GM12878 (cell line): ENCODE results near the gene PRKCB. TPM values are rescaled to one million over a fixed set of nuclear protein-coding genes. Genes with fewer than 3 reads are reported as not detected.

Source experiments
- BRCA1 ChIP-seq: IDR thresholded peaks from 2 replicates; pipeline ENCODE4 v1.6.1; 2011; ENCODE audit warnings: low read depth, low read length, improper control_type of control experiment
- ESRRA ChIP-seq: IDR thresholded peaks from 2 replicates; pipeline ENCODE4 v1.6.1; 2012; ENCODE audit warnings: mild to moderate bottlenecking, low read length, improper control_type of control experiment
- HCFC1 ChIP-seq: fragments of 150-350 bp; IDR thresholded peaks from 2 replicates; pipeline ENCODE4 v1.6.1; 2014; ENCODE audit warnings: low read length
- HDAC2 ChIP-seq: fragments of 200-600 bp; sonication (generic); IDR thresholded peaks from 2 replicates; pipeline ENCODE4 v1.6.1; 2017
- MTA2 ChIP-seq: fragments of 450-650 bp; IDR thresholded peaks from 2 replicates; pipeline ENCODE4 v1.6.1; 2016; ENCODE audit warnings: low read depth, mild to moderate bottlenecking, moderate library complexity
- MXI1 ChIP-seq: fragments of 150-350 bp; IDR thresholded peaks from 2 replicates; pipeline ENCODE4 v1.6.1; 2011; ENCODE audit warnings: low read depth, mild to moderate bottlenecking, inconsistent platforms, low read length, improper control_type of control experiment
- NRF1 ChIP-seq: conservative IDR thresholded peaks from 2 replicates; pipeline ENCODE4 v1.6.1; 2011; ENCODE audit warnings: mild to moderate bottlenecking, low read depth, low read length, improper control_type of control experiment
- SKIL ChIP-seq: fragments of 450-650 bp; IDR thresholded peaks from 2 replicates; pipeline ENCODE4 v1.6.1; 2017; ENCODE audit warnings: mild to moderate bottlenecking, low read depth, inconsistent platforms; ENCODE audit not compliant: poor library complexity, severe bottlenecking
- SMAD1 ChIP-seq: fragments of 450-650 bp; IDR thresholded peaks from 2 replicates; pipeline ENCODE4 v1.6.1; 2018; ENCODE audit warnings: mild to moderate bottlenecking, low read depth; ENCODE audit not compliant: partially characterized antibody
- SREBF2 ChIP-seq: IDR thresholded peaks from 2 replicates; pipeline ENCODE4 v1.6.1; 2012; ENCODE audit warnings: mild to moderate bottlenecking, low read length
- TBL1XR1 ChIP-seq: IDR thresholded peaks from 2 replicates; pipeline ENCODE4 v1.6.1; 2012; ENCODE audit warnings: low read depth, low read length, improper control_type of control experiment
- ZBTB11 ChIP-seq: fragments of 450-650 bp; formaldehyde crosslinking; IDR thresholded peaks from 2 replicates; pipeline ENCODE4 v1.5.0; 2022; ENCODE audit warnings: mild to moderate bottlenecking, missing genetic modification characterization
- polyA plus RNA-seq, 11 experiments: library from polyadenylated mRNA; depleted of rRNA in 4 of 11; unstranded in 6 of 11; stranded (reverse) in 5 of 11; fragments of >200 nt; fragmentation: Nextera tagmentation in 4 of 11; fragmentation: Illumina TruSeq in 1 of 11; extraction: Ambion mirVana in 4 of 11; extraction: Trizol in 1 of 11; gene quantifications; 1 replicate in 1 of 11; 2 replicates in 10 of 11; pipeline versions ENCODE4 v1.2.1 to v1.2.3, GENCODE V29; 2011 to 2016; ENCODE audit warnings: inconsistent platforms in 2 of 11, missing spikeins in 2 of 11, low read depth in 1 of 11
- total RNA-seq, 4 experiments: library from RNA; depleted of rRNA in 3 of 4; stranded (reverse); fragments of >200 nt in 3 of 4; fragmentation: Illumina TruSeq in 1 of 4; extraction: Trizol in 1 of 4; gene quantifications; 2 replicates each; pipeline versions ENCODE4 v1.2.1 to v1.2.3, GENCODE V29; 2013 to 2021
- TF ChIP-seq, protein P1 (sequence below): fragments of 450-650 bp; IDR thresholded peaks from 2 replicates; pipeline ENCODE4 v1.6.1; 2017; ENCODE audit warnings: mild to moderate bottlenecking, moderate library complexity
- TF ChIP-seq, protein P2 (sequence below): fragments of 450-650 bp; IDR thresholded peaks from 2 replicates; pipeline ENCODE4 v1.6.1; 2017; ENCODE audit warnings: low read depth, mild to moderate bottlenecking, moderate library complexity
- TF ChIP-seq, protein P3 (sequence below): fragments of 450-650 bp; IDR thresholded peaks from 2 replicates; pipeline ENCODE4 v1.6.1; 2016; ENCODE audit warnings: mild to moderate bottlenecking
- TF ChIP-seq, protein P4 (sequence below): fragments of 450-650 bp; IDR thresholded peaks from 2 replicates; pipeline ENCODE4 v1.6.1; 2017; ENCODE audit warnings: borderline replicate concordance

Gene PRKCB
- total and polyA plus RNA-seq, 10 of the 15 experiments (the other 5 are each of a cell fraction or from before 2014, with no cell fraction given) = 21.4 to 158 (median 97.3) TPM

GRCh38 chr16:23842137-23842600 is 6.4 kb downstream of the PRKCB start (continued):
- TF ChIP-seq SKIL (peak; percentile 95), MXI1 (0 out of 2 replicates have a peak, but pooled peaks have one; percentile 57), HDAC2 (no peak), MTA2 (peak; percentile 98), HCFC1 (no peak), TBL1XR1 (peak; percentile 91), ZBTB11 (no peak), NRF1 (no peak), BRCA1 (no peak), ESRRA (peak; percentile 96; the same call in 1 of the 2 replicates), SREBF2 (no peak), SMAD1 (peak; percentile 65)
- TF ChIP-seq, protein P1, sequence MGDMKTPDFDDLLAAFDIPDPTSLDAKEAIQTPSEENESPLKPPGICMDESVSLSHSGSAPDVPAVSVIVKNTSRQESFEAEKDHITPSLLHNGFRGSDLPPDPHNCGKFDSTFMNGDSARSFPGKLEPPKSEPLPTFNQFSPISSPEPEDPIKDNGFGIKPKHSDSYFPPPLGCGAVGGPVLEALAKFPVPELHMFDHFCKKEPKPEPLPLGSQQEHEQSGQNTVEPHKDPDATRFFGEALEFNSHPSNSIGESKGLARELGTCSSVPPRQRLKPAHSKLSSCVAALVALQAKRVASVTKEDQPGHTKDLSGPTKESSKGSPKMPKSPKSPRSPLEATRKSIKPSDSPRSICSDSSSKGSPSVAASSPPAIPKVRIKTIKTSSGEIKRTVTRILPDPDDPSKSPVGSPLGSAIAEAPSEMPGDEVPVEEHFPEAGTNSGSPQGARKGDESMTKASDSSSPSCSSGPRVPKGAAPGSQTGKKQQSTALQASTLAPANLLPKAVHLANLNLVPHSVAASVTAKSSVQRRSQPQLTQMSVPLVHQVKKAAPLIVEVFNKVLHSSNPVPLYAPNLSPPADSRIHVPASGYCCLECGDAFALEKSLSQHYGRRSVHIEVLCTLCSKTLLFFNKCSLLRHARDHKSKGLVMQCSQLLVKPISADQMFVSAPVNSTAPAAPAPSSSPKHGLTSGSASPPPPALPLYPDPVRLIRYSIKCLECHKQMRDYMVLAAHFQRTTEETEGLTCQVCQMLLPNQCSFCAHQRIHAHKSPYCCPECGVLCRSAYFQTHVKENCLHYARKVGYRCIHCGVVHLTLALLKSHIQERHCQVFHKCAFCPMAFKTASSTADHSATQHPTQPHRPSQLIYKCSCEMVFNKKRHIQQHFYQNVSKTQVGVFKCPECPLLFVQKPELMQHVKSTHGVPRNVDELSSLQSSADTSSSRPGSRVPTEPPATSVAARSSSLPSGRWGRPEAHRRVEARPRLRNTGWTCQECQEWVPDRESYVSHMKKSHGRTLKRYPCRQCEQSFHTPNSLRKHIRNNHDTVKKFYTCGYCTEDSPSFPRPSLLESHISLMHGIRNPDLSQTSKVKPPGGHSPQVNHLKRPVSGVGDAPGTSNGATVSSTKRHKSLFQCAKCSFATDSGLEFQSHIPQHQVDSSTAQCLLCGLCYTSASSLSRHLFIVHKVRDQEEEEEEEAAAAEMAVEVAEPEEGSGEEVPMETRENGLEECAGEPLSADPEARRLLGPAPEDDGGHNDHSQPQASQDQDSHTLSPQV = no peak
- TF ChIP-seq, protein P2, sequence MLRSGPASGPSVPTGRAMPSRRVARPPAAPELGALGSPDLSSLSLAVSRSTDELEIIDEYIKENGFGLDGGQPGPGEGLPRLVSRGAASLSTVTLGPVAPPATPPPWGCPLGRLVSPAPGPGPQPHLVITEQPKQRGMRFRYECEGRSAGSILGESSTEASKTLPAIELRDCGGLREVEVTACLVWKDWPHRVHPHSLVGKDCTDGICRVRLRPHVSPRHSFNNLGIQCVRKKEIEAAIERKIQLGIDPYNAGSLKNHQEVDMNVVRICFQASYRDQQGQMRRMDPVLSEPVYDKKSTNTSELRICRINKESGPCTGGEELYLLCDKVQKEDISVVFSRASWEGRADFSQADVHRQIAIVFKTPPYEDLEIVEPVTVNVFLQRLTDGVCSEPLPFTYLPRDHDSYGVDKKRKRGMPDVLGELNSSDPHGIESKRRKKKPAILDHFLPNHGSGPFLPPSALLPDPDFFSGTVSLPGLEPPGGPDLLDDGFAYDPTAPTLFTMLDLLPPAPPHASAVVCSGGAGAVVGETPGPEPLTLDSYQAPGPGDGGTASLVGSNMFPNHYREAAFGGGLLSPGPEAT = peak; percentile 71; the same call in 1 of the 2 replicates
- TF ChIP-seq, protein P3, sequence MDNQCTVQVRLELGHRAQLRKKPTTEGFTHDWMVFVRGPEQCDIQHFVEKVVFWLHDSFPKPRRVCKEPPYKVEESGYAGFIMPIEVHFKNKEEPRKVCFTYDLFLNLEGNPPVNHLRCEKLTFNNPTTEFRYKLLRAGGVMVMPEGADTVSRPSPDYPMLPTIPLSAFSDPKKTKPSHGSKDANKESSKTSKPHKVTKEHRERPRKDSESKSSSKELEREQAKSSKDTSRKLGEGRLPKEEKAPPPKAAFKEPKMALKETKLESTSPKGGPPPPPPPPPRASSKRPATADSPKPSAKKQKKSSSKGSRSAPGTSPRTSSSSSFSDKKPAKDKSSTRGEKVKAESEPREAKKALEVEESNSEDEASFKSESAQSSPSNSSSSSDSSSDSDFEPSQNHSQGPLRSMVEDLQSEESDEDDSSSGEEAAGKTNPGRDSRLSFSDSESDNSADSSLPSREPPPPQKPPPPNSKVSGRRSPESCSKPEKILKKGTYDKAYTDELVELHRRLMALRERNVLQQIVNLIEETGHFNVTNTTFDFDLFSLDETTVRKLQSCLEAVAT = peak; percentile 78
- TF ChIP-seq, protein P4, sequence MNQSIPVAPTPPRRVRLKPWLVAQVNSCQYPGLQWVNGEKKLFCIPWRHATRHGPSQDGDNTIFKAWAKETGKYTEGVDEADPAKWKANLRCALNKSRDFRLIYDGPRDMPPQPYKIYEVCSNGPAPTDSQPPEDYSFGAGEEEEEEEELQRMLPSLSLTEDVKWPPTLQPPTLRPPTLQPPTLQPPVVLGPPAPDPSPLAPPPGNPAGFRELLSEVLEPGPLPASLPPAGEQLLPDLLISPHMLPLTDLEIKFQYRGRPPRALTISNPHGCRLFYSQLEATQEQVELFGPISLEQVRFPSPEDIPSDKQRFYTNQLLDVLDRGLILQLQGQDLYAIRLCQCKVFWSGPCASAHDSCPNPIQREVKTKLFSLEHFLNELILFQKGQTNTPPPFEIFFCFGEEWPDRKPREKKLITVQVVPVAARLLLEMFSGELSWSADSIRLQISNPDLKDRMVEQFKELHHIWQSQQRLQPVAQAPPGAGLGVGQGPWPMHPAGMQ = no peak
